Measurements from ENCODE around the gene INO80B. TPM values are rescaled to one million over a fixed set of nuclear protein-coding genes. Genes with fewer than 3 reads are reported as not detected.

Gene INO80B
- total and polyA plus RNA-seq, 2 donors (not counting 1 experiment from before 2014, with no cell fraction given), result 30.4 to 78.6 TPM

GRCh38 chr2:74486141-74486540, 31.3 kb downstream of the INO80B start:
- ATAC-seq (ENCODE audit: low read depth) (no peak), DNase-seq (no peak)
- H2AFZ ChIP-seq (ENCODE audit: insufficient read depth, low read depth, low read length, poor library complexity, severe bottlenecking), result no peak overlapping the region
- CTCF ChIA-PET, result interaction anchor here (0.7 to 7.1 kb wide), 3 partner anchors 14 to 114 kb away, joined by 3 to 149 read pairs (median 3); no protein-coding TSS in a partner anchor
- Mint-ChIP-seq H3K4me1 (peaks cover 26% of the 10 kb centered on the region), H3K27me3 (no peaks in the 10 kb centered on the region), H3K9me3 (ENCODE audit: insufficient read depth) (no peaks in the 10 kb centered on the region), H3K27ac (no peak overlapping the region), H3K4me3 (no peak overlapping the region)
- no peak for TF ChIP-seq CTCF (IDR thresholded peaks at IDR 0.05)
- no peak for TF ChIP-seq EZH2 (IDR thresholded peaks at IDR 0.05; ENCODE audit: borderline replicate concordance, insufficient read depth, low read depth, low read length, poor library complexity, severe bottlenecking)
- H3K36me3 ChIP-seq (replicated peaks in 1 of 2; ENCODE audit: control extremely low read depth in 1 of 2, control insufficient read depth in 1 of 2, extremely low read depth in 1 of 2, insufficient read depth in 2 of 2, low read length in 1 of 2), result peaks cover 0 to 45% of the 10 kb centered on the region in 2 experiments
- no peak overlapping the region for H3K27ac ChIP-seq (ENCODE audit: low read length in 2 of 2)
- intact Hi-C loops (cut with micrococcal nuclease), result no loop called here
- WGBS (ENCODE audit: insufficient coverage), result 100% methylated on average over 2 of the region's 2 CpGs
- POLR2A ChIA-PET, result no interaction called here
- no peaks in the 10 kb centered on the region for H3K9me3 ChIP-seq (ENCODE audit: control extremely low read depth in 1 of 3, control insufficient read depth in 2 of 3, insufficient read depth in 1 of 3, low read length in 2 of 3)
- H3K9ac ChIP-seq (ENCODE audit: low read length), result no peak overlapping the region
- H3K4me2 ChIP-seq (replicated peaks; ENCODE audit: low read depth, low read length, poor library complexity, severe bottlenecking), result no peak overlapping the region
- H3K4me1 ChIP-seq (ENCODE audit: control insufficient read depth in 2 of 2, insufficient read depth in 2 of 2, low read length in 2 of 2), result peaks cover 17 to 23% of the 10 kb centered on the region in 2 donors
- H4K20me1 ChIP-seq (ENCODE audit: control insufficient read depth, insufficient read depth, low read length, poor library complexity, severe bottlenecking), result peaks cover 55% of the 10 kb centered on the region
- peaks cover 54% of the 10 kb centered on the region for H3K79me2 ChIP-seq (ENCODE audit: control insufficient read depth, insufficient read depth, low read length)
- no peak overlapping the region for H3K4me3 ChIP-seq (ENCODE audit: control extremely low read depth in 1 of 5, extremely low read depth in 1 of 5, insufficient read depth in 1 of 5, low read depth in 2 of 5, low read length in 4 of 5)
- no peaks in the 10 kb centered on the region for H3K27me3 ChIP-seq (replicated peaks in 1 of 4; ENCODE audit: control extremely low read depth in 1 of 4, control insufficient read depth in 3 of 4, insufficient read depth in 4 of 4, low read length in 3 of 4)

- no peak for TF ChIP-seq CTCF (IDR thresholded peaks at IDR 0.05)
- no peak for TF ChIP-seq EZH2 (IDR thresholded peaks at IDR 0.05; ENCODE audit: borderline replicate concordance, insufficient read depth, low read depth, low read length, poor library complexity, severe bottlenecking)
- H3K9ac ChIP-seq (ENCODE audit: low read length), result no peak overlapping the region
- WGBS (ENCODE audit: insufficient coverage), result 97% methylated on average over 6 of the region's 9 CpGs
- ATAC-seq (ENCODE audit: low read depth), result no peak
- no peak overlapping the region for H3K27ac ChIP-seq (ENCODE audit: low read length in 2 of 2)
- CTCF ChIA-PET, result interaction anchor here (0.9 to 1.3 kb wide), 3 partner anchors 13 to 99 kb away, joined by 3 read pairs; no protein-coding TSS in a partner anchor
- POLR2A ChIA-PET, result no interaction called here
- no peaks in the 10 kb centered on the region for H3K27me3 ChIP-seq (replicated peaks in 1 of 4; ENCODE audit: control extremely low read depth in 1 of 4, control insufficient read depth in 3 of 4, insufficient read depth in 4 of 4, low read length in 3 of 4)
- peaks cover 35% of the 10 kb centered on the region for H3K79me2 ChIP-seq (ENCODE audit: control insufficient read depth, insufficient read depth, low read length)
- Mint-ChIP-seq H3K4me1 (peaks cover 6% of the 10 kb centered on the region), H3K27me3 (no peaks in the 10 kb centered on the region), H3K27ac (no peak overlapping the region), H3K4me3 (no peak overlapping the region), H3K9me3 (ENCODE audit: insufficient read depth) (no peaks in the 10 kb centered on the region)
- no peaks in the 10 kb centered on the region for H3K9me3 ChIP-seq (ENCODE audit: control extremely low read depth in 1 of 3, control insufficient read depth in 2 of 3, insufficient read depth in 1 of 3, low read length in 2 of 3)
- H2AFZ ChIP-seq (ENCODE audit: insufficient read depth, low read depth, low read length, poor library complexity, severe bottlenecking), result no peak overlapping the region
- H3K36me3 ChIP-seq (replicated peaks in 1 of 2; ENCODE audit: control extremely low read depth in 1 of 2, control insufficient read depth in 1 of 2, extremely low read depth in 1 of 2, insufficient read depth in 2 of 2, low read length in 1 of 2), result peaks cover 0 to 65% of the 10 kb centered on the region in 2 experiments
- H4K20me1 ChIP-seq (ENCODE audit: control insufficient read depth, insufficient read depth, low read length, poor library complexity, severe bottlenecking), result peaks cover 40% of the 10 kb centered on the region
- no peak for DNase-seq
- no peak overlapping the region for H3K4me3 ChIP-seq (ENCODE audit: control extremely low read depth in 1 of 5, extremely low read depth in 1 of 5, insufficient read depth in 1 of 5, low read depth in 2 of 5, low read length in 4 of 5)
- H3K4me2 ChIP-seq (replicated peaks; ENCODE audit: low read depth, low read length, poor library complexity, severe bottlenecking), result no peak overlapping the region
- intact Hi-C loops (cut with micrococcal nuclease), result no loop called here
- H3K4me1 ChIP-seq (ENCODE audit: control insufficient read depth in 2 of 2, insufficient read depth in 2 of 2, low read length in 2 of 2), result peaks cover under 1 to 4% of the 10 kb centered on the region in 2 donors
Measured at GRCh38 chr2:74488643-74489481, 34.0 kb downstream of the INO80B start.

Measured in B cell (primary cell).